Vagina (tissue), 2 donors: ENCODE results near the gene SPINK4.
A peak's percentile ranks its signal among the peaks of the same experiment; 100 is the strongest.

ENCODE experiments used
- CTCF ChIP-seq, 3 experiments: fragments of 450-650 bp in 2 of 3; fragments of 200-600 bp in 1 of 3; sonication (generic) in 1 of 3; IDR thresholded peaks; one replicate each; pipeline ENCODE4 v1.5.1; 2017 to 2019; ENCODE audit warnings: antibody characterized with exemption in 3 of 3, mild to moderate bottlenecking in 2 of 3, moderate library complexity in 2 of 3
- POLR2AphosphoS5 ChIP-seq, 2 donors: sonication (generic); formaldehyde crosslinking; IDR thresholded peaks; one replicate each; pipeline ENCODE4 v1.9.0; 2017; ENCODE audit warnings: antibody characterized with exemption in 2 of 2, mild to moderate bottlenecking in 2 of 2, low read depth in 1 of 2; ENCODE audit not compliant: insufficient read depth in 1 of 2

DNA sequence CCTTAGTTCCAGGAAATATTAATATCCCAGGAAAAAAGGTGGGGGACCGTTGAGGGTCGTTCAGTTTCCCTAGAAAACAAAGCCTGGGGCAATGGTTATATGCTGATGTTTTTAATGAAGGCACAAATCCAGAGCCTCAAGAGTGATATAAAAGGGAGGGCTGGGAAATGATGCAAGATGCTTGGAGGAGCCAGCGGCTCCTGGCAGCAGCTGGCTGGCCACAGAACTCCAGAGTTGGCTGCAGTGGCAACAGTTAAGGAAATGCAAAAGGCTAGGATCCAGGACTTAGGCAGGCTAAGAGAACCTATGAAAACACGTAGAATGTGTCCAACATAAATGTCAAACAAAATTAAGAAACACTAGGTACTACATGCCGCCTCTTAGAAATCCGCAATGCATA, 41.8 kb upstream of the SPINK4 start:
- peak in 1 of 2 donors; percentile 69 for TF ChIP-seq POLR2AphosphoS5 (IDR thresholded peaks at IDR 0.05; ENCODE audit: insufficient read depth in 1 of 2, low read depth in 1 of 2)
- no peak for TF ChIP-seq CTCF (IDR thresholded peaks at IDR 0.05)
